CD4-positive, alpha-beta T cell treated with Interleukin-6 for 4 hours (primary cell): Measurements from ENCODE around the gene CNTF.

Experiments
- DNase-seq: peaks from one replicate; pipeline ENCODE4 v3.0.0-alpha.2; 2020; ENCODE audit warnings: mixed read lengths

Gene CNTF

GRCh38 chr11:58606930-58607714 is 15.3 kb upstream of the CNTF start:
- no peak for DNase-seq

- no peak for DNase-seq
Observed at GRCh38 chr11:58608331-58608730, 14.1 kb upstream of the CNTF start.

- DNase-seq: no peak
Observed at GRCh38 chr11:58609723-58610122, 12.7 kb upstream of the CNTF start.

DNA sequence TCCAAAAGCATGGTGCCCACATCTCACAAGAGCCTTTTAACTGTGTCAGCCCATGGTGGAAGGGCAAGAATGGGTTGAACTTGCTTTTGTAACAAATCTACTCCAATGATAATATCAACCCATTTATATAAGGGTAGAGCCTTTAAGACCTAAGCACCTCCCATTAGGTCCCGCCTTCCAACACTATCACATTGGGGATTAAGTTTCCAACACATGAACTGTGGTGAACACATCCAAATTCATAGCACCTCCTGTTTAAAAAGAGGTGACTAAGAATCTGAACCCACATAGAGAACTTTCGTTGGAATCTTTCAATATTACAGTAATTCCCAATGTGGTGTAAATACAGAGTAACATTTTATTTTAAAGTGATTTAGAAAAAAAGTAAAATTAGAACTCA is 9.2 kb upstream of the CNTF start:
- no peak for DNase-seq

DNA sequence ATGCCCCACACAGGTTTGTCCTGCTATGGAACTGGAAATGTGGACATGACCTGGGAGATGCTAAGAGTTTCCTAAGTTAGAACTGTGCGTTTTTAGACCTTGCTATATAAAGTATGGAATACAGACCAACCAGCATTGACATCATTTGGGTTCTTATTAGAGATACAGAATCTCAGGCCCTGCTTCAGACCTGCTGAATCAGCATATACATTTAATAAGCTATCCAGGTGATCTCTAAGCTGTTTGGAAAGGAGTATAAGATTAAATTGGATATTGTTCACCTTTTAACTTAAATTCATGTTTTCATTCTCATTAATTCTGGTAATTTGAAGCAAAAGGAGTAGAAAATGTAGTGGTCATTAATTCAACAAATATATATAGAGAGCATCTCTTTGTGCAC is 6.9 kb upstream of the CNTF start:
- no peak for DNase-seq

GRCh38 chr11:58616594-58616993 is 5.9 kb upstream of the CNTF start:
- no peak for DNase-seq

DNA sequence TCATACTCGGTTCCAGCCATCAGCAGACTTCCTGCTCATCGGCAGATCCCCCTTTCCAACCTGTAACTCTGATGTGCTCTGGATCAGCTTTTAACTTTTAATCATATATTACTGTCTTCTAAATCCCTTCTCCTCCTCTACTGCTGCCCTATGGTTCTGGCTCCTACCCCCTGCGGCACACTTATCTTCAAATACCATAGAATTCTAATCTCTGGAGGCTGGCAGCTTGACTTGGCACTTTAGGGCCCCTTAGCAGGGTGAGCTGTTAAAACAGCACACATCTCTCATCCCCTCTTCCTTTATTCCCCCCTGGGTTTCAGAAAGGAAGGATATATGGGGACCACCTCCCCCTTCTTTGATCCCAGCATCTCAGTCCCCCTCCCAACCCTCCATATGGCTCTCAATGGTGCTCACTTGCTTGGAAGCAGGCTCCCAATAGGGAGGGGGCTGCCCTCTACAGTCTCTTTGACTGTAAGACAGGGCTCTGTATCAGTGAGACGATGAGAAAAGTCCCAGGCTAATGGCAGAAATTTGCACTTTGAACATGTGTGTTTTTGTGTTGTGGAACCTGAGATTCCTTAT is 4.4 kb upstream of the CNTF start:
- peak; percentile 17 for DNase-seq

DNA sequence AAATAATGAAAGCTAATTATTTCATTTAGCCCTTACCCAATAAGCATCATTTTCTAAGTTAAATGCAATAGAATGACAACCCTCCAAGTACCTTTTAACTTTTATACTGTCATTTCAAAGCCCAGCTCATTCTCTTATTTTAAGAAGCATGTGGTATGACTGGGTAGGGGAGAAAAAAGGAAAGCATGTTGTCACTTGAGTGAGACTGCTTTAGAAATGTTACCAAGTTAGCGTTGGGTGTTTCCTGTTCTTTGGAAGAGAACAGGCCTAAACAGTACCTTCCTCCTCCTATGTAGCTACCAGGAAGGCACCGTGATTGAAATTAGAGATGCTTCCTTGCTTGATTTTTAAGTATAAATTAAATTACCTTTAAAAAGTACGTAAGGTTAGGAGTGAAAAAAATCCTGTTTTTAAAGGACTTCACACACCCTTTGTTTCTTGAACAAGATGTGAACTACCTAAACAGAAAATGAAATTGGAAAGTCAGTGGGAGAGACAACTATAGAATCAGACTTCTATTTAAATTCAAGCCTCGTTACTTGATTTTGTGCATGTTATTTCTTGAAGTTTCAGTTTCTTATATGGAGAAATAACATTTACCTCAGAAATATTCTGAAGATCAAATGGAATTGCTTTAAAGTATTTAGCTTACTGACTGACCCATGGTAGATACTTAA is 741 bp upstream of the CNTF start:
- DNase-seq: no peak

DNA sequence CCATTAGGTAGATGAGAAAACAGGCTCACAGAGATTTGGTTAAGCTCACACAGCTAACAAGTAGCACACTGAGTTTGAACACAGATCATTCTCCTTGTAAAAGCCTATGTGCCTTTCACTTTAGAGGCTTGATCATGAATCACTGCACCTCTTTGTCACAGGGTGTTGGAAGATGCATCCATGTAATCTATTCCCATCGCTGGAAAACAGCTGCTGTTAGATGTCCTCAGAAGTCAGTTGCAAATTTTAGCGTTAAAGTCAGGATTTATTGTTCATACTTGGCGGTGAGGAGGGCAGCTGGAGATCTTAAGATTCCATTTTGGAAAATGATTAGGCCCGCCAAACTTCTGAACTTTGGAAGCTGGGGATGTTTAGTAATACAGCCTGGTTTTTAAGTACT is 2.6 kb downstream of the CNTF start:
- no peak for DNase-seq

DNA sequence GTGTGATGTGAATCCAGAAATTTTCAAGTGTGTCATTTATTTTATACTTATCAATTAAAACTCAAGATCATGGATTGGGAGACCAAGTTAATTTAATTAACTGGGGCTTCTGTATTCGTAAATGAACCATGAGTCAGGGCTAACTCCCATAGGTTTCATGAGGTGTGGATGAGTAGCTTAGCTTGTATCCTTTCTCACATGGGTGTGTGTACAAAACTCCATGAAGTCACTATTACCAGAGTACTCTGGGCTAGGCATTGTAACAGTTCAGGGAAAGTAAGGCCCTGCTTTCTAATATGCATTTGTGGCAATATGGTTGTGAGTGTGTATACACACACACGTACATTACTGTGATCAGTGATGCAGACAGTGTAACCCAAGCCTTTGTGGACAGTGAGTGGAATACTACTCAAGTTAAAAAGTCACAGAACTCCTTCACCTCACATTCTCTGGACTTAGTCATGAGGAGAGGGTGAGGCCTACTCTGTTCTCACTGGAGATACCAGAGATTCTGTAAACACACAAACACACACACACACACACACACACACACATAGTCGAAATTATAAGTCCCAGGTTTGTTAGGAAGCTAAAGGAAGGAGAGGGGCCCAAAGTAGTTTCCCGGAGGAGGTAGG is 3.5 kb downstream of the CNTF start:
- no peak for DNase-seq

DNA sequence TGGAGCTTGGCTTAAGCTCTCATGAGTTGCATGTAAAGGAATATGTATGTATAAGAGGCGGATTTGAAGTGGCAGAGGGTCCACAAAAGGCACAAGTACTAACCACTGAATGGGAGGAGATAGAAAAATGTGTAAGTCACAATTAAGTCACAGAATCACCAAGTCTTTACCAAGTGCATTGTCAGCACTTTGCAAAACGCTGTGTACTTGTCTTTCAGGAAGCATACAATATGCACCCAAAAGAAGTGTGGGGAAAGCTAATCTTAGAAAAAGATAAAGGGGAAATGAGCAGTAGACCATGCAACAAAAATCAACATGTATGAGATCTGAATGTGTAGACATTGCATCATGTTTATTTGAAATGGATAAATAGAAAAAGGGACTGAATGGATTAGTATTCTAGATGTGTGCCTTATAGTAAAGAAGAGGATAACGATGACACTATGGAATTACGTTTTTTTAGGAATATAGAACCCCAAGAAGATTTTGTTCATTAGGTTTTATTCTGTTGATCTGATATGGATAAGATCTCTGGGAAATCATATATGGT is 4.5 kb downstream of the CNTF start:
- DNase-seq: no peak

DNA sequence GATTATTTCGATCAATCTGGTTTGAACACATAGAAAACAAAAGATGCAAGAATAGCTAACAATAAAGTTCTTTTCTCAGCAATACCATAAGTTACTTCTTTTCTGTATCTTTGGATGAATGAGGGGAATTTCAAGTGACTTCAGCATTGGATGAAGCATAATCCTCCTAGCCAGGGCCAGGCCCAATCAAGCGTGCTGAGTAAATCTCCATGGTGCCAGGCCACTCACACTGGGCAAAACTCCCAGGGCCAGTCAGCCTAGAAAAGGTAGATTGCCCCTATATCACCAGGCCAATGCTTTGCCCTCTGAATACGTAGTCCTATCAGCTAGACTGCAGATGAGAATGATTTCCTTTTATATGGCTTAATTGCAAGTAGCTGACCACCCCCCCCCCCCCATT is 6.0 kb downstream of the CNTF start:
- DNase-seq: no peak

DNA sequence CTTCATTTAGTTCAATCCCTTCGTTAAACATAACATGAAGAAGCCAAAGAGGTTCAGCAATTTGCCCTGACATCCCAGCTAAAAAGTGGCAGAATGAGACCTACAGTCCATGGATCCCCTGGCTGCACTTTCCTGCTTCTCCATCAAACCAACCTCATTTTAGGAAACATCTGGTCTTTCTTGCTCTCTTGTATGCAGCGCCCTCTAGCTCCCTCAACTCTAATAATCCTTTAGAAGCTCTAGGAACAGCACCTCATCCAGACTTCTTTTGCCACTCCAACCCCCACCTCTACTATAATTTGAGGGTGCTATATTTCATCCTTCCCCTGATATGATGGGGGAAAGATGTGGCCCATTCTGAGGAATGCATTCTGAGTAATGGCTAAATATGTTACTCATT is 7.4 kb downstream of the CNTF start:
- DNase-seq: peak; percentile 41

- DNase-seq: no peak
Observed at GRCh38 chr11:58631378-58631777, 8.9 kb downstream of the CNTF start.

DNA sequence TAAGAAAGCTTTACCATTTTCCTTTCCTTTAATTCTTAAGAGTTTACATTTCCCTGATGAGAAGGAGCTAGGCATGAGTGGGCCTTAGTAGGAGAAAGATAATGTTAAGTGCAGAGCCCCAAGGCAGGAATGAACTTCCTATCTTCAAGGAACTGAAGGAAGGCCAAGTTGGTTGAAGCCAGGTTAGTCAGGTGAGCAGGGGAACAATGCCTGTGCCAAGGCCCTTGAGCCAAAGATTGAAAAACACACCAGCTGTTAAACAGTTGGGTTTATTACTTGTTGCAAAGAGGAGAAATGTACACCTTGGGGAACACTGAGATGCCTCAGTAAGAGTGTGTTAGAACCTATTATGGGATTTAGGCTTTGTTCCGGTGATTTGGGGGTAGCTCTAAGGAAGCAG is 10.0 kb downstream of the CNTF start:
- DNase-seq: no peak

DNA sequence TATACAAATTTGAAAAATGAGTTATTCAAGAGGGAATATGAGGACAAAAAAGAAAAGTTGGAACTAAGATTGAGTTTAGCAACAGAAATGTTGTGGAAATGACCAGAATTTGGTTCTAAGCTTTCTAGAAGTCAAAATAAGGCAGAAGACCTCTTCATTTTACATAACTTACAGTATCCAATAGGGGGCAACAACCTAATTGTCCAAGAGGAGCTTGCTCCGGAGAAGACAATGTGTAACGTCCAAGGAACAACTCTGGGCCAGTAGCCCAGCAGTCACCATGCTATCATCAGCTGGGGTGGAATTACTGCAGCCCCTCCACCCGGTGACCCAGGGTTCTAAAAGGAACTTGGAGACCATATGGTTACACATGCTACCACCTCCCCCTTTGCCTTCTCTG is 14.1 kb downstream of the CNTF start:
- DNase-seq: no peak

- DNase-seq: no peak
Observed at GRCh38 chr11:58637371-58637770, 14.9 kb downstream of the CNTF start.

- no peak for DNase-seq
Observed at GRCh38 chr11:58639103-58639502, 16.6 kb downstream of the CNTF start.

DNA sequence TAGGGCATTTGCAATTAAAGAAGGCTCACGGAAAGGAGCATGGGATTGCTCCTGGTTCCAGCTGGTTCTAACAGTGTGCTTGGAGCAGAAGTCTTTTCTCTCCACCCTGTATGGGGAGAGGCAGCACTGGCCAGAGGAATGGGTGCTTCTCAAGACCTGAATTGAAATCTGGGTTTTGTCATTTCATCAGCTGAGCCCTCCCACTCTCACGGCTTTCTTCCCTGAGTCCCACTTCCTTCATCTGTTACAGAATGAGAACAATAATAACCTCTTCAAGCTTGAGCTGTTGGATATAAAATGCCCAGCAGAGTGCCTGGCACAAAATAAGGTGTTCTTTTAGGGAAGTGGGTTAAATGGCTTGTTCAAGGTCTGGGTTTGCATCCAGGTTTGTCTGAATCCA is 17.2 kb downstream of the CNTF start:
- DNase-seq: no peak

- DNase-seq: peak; percentile 6
Observed at GRCh38 chr11:58640386-58641023, 18.0 kb downstream of the CNTF start.

DNA sequence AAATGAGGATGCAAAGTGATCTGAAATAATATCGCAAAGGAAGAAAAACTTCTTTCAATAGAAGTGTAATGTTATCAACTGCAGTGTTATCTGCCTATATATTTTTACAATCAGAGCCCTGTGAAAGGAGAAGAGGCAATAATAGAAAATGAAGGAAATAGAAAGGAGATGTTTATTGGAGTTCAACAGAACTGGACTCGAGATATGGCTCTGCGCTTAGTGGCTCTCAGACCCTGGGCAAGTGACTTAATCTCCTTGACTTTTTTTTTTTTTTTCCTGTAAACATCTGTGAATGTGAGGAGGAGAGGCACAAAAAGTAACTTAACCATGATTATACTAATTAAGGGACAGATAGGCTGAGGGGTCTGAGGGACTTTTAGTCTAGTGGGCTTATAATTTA is 18.9 kb downstream of the CNTF start:
- DNase-seq: no peak

- DNase-seq: no peak
Observed at GRCh38 chr11:58641803-58642581, 19.5 kb downstream of the CNTF start.
